ENCODE results near the gene SRRD. TPM values are rescaled to one million over a fixed set of nuclear protein-coding genes. Genes with fewer than 3 reads are reported as not detected.

SRRD gene
- total and polyA plus RNA-seq, 2 donors = 11.7 to 13.1 TPM

Other genes starting within 250 kb of the SRRD start
- gene ASPHD2, start 54.6 kb upstream of the SRRD start, total RNA-seq = 0.58 TPM
- 0.53 TPM for gene ASPHD2, start 54.6 kb upstream of the SRRD start, polyA plus RNA-seq
- gene HPS4, start 94 bp upstream of the SRRD start, total RNA-seq = 33.3 TPM
- gene HPS4, start 94 bp upstream of the SRRD start, polyA plus RNA-seq = 15.9 TPM
- 22.5 TPM for gene TFIP11, start 28.6 kb downstream of the SRRD start, total RNA-seq
- 19.0 TPM for gene TFIP11, start 28.6 kb downstream of the SRRD start, polyA plus RNA-seq
- 14.1 TPM for gene TPST2, start 106.3 kb downstream of the SRRD start, total RNA-seq
- gene TPST2, start 106.3 kb downstream of the SRRD start, polyA plus RNA-seq = 27.4 TPM
- 1.6 TPM for gene CRYBB1, start 134.2 kb downstream of the SRRD start, total RNA-seq
- gene CRYBB1, start 134.2 kb downstream of the SRRD start, polyA plus RNA-seq = 1.4 TPM
- not detected for gene CRYBA4, start 138.1 kb downstream of the SRRD start, total RNA-seq
- not detected for gene CRYBA4, start 138.1 kb downstream of the SRRD start, polyA plus RNA-seq
- gene MIAT, start 173.7 kb downstream of the SRRD start, total RNA-seq = 3.3 TPM
- gene MIAT, start 173.7 kb downstream of the SRRD start, polyA plus RNA-seq = 0.29 TPM

Data from urinary bladder (tissue), 2 donors.